Lung (tissue), 12 donors: ENCODE data around the gene DNAH7. TPM values are rescaled to one million over a fixed set of nuclear protein-coding genes. Genes with fewer than 3 reads are reported as not detected.
A peak's percentile ranks its signal among the peaks of the same experiment; 100 is the strongest.

Source experiments
- ATAC-seq: fragments of 200-7000 bp; cut with Tn5 transposase; one replicate; pipeline ENCODE4 v1.9.1; 2020; ENCODE audit warnings: moderate number of reproducible peaks; ENCODE audit not compliant: insufficient read depth, low FRiP score
- DNase-seq, 3 donors: peaks; one replicate each; pipeline ENCODE4 v3.0.0-alpha.2; 2013 to 2017
- H3K27ac ChIP-seq, 2 donors: one replicate each; pipeline ENCODE4 v1.5.1; 2013; ENCODE audit warnings: mild to moderate bottlenecking in 2 of 2, moderate library complexity in 2 of 2, control low read depth in 1 of 2, inconsistent platforms in 1 of 2, low read depth in 1 of 2, low read length in 1 of 2
- H3K27me3 ChIP-seq, 3 donors: one replicate each; pipeline ENCODE4 v1.5.1; 2013; ENCODE audit warnings: low read length in 2 of 3; ENCODE audit not compliant: control insufficient read depth in 3 of 3, insufficient read depth in 3 of 3
- H3K36me3 ChIP-seq, 4 donors: one replicate each; pipeline ENCODE4 v1.5.1; 2013; ENCODE audit warnings: low read length in 4 of 4, mild to moderate bottlenecking in 1 of 4, moderate library complexity in 1 of 4; ENCODE audit not compliant: control insufficient read depth in 4 of 4, insufficient read depth in 4 of 4
- H3K4me1 ChIP-seq, 5 donors: one replicate each; pipeline ENCODE4 v1.5.1; 2013; ENCODE audit warnings: low read length in 5 of 5, mild to moderate bottlenecking in 2 of 5, moderate library complexity in 1 of 5; ENCODE audit not compliant: control insufficient read depth in 5 of 5, insufficient read depth in 5 of 5
- H3K4me3 ChIP-seq: one replicate; pipeline ENCODE4 v1.5.1; 2013; ENCODE audit warnings: mild to moderate bottlenecking, control low read depth, moderate library complexity
- H3K9ac ChIP-seq, 2 donors: one replicate each; pipeline ENCODE4 v1.5.1; 2013; ENCODE audit warnings: low read length in 2 of 2, control low read depth in 1 of 2; ENCODE audit not compliant: insufficient read depth in 1 of 2
- H3K9me3 ChIP-seq, 4 donors: one replicate each; pipeline ENCODE4 v1.5.1; 2013; ENCODE audit warnings: low read length in 3 of 4, mild to moderate bottlenecking in 1 of 4, moderate library complexity in 1 of 4; ENCODE audit not compliant: control insufficient read depth in 4 of 4, insufficient read depth in 3 of 4
- CTCF ChIP-seq: IDR thresholded peaks from 2 replicates; pipeline ENCODE4 v1.5.1; 2012; ENCODE audit warnings: mild to moderate bottlenecking; ENCODE audit errors: control extremely low read depth, extremely low read depth
- whole genome bisulfite sequencing, 2 donors: extraction: QIAGEN DNeasy Blood & Tissue Kit; methylation state at CpG; one replicate each; pipeline ENCODE4 v1.1.7; 2013; 5-methylcytosine and 5-hydroxymethylcytosine counted together
- polyA plus RNA-seq, 2 donors: library from polyadenylated mRNA; stranded (reverse); fragments of 200-250 nt; gene quantifications; one replicate each; pipeline ENCODE4 v1.2.1, GENCODE V29; 2013
- total RNA-seq, 2 donors: library from RNA; depleted of rRNA in 1 of 2; stranded (reverse); fragments of >200 nt in 1 of 2; gene quantifications; one replicate each; pipeline ENCODE4 v1.2.1, GENCODE V29; 2014 to 2021
- donor health status: control.
- donor health status: control.
- donor health status: Bipolar disorder and iron deficiency.
- donor health status: healthy.
- donor health status: DM: yes; HTN: yes; CAD: no.

Gene DNAH7
- total and polyA plus RNA-seq, 4 donors, result 1.9 to 32.9 (median 11.3) TPM

GRCh38 chr2:195734931-195735330 lies 333.7 kb downstream of the DNAH7 start:
- TF ChIP-seq CTCF, result no peak
- Histone ChIP-seq H3K27me3 (no peaks in the 10 kb centered on the region), H3K27ac (no peak overlapping the region), H3K36me3 (peaks cover 0 to 22% (median 8%) of the 10 kb centered on the region in 4 donors), H3K9ac (no peak overlapping the region), H3K9me3 (no peaks in the 10 kb centered on the region), H3K4me3 (no peak overlapping the region), H3K4me1 (peaks cover 0 to 14% (median 3%) of the 10 kb centered on the region in 5 donors)
- ATAC-seq (no peak), DNase-seq (peak in 1 of 3 donors; percentile 2)
- 94 to 95% methylated on average over 2 of the region's 2 CpGs for whole genome bisulfite sequencing, 2 donors

GRCh38 chr2:195734395-195734794 lies 334.2 kb downstream of the DNAH7 start:
- 96 to 97% methylated on average over 6 of the region's 6 CpGs for WGBS, 2 donors
- H3K9me3 ChIP-seq, result no peaks in the 10 kb centered on the region
- no peak overlapping the region for H3K4me3 ChIP-seq
- H3K36me3 ChIP-seq, result peaks cover 0 to 28% (median 8%) of the 10 kb centered on the region in 4 donors
- no peaks in the 10 kb centered on the region for H3K27me3 ChIP-seq
- DNase-seq (no peak), ATAC-seq (no peak)
- H3K27ac ChIP-seq, result no peak overlapping the region
- H3K4me1 ChIP-seq, result peaks cover 0 to 14% (median 3%) of the 10 kb centered on the region in 5 donors
- H3K9ac ChIP-seq, result no peak overlapping the region
- TF ChIP-seq CTCF, result no peak

GRCh38 chr2:195733831-195734230 lies 334.8 kb downstream of the DNAH7 start:
- peaks cover 0 to 30% (median 8%) of the 10 kb centered on the region in 4 donors for H3K36me3 ChIP-seq
- no peak for ATAC-seq

More at GRCh38 chr2:195733831-195734230, 334.8 kb downstream of the DNAH7 start:
- Histone ChIP-seq H3K4me1 (peaks cover 0 to 14% (median 3%) of the 10 kb centered on the region in 5 donors), H3K4me3 (no peak overlapping the region), H3K9me3 (no peaks in the 10 kb centered on the region), H3K9ac (no peak overlapping the region), H3K27me3 (no peaks in the 10 kb centered on the region), H3K27ac (no peak overlapping the region)
- TF ChIP-seq CTCF, result no peak
- DNase-seq, result no peak
